GM19397 (cell line): ENCODE measurements around the gene CHAC1.

Experiments used
- ATAC-seq: cut with Tn5 transposase; IDR thresholded peaks from one replicate; pipeline ENCODE4 v1.9.1; 2021; ENCODE audit warnings: mild to moderate bottlenecking, moderate library complexity; ENCODE audit not compliant: unreplicated experiment

CHAC1 gene

GRCh38 chr15:40922608-40923005 lies 30.7 kb upstream of the CHAC1 start:
- ATAC-seq: no peak

- ATAC-seq: no peak
Measured at GRCh38 chr15:40923551-40923950, 29.7 kb upstream of the CHAC1 start.

- no peak for ATAC-seq
Measured at GRCh38 chr15:40925495-40925862, 27.8 kb upstream of the CHAC1 start.

GRCh38 chr15:40925863-40926658 lies 27.2 kb upstream of the CHAC1 start:
- no peak for ATAC-seq

- no peak for ATAC-seq
Measured at GRCh38 chr15:40926659-40927494, 26.4 kb upstream of the CHAC1 start.

GRCh38 chr15:40927495-40927872 lies 25.8 kb upstream of the CHAC1 start:
- no peak for ATAC-seq

GRCh38 chr15:40927873-40928806 lies 25.1 kb upstream of the CHAC1 start:
- ATAC-seq: no peak

- no peak for ATAC-seq
Measured at GRCh38 chr15:40928821-40929659, 24.2 kb upstream of the CHAC1 start, which contains the start of gene DLL4. DLL4 (plus strand) TSS chr15:40929340; CDS start chr15:40929669, 329 bp downstream.

GRCh38 chr15:40929660-40930429 lies 23.4 kb upstream of the CHAC1 start:
- ATAC-seq: no peak

- no peak for ATAC-seq
Measured at GRCh38 chr15:40930430-40931299, 22.6 kb upstream of the CHAC1 start.

- ATAC-seq: no peak
Measured at GRCh38 chr15:40931300-40932142, 21.8 kb upstream of the CHAC1 start.

GRCh38 chr15:40932156-40932555 lies 21.1 kb upstream of the CHAC1 start:
- no peak for ATAC-seq

GRCh38 chr15:40932649-40933516 lies 20.4 kb upstream of the CHAC1 start:
- ATAC-seq: no peak

- ATAC-seq: no peak
Measured at GRCh38 chr15:40933517-40933902, 19.8 kb upstream of the CHAC1 start.

- no peak for ATAC-seq
Measured at GRCh38 chr15:40934457-40934856, 18.8 kb upstream of the CHAC1 start.

GRCh38 chr15:40936234-40936708 lies 17.0 kb upstream of the CHAC1 start:
- no peak for ATAC-seq
